Thyroid gland (tissue), 4 donors: ENCODE data around the gene BICDL2. TPM values are rescaled to one million over a fixed set of nuclear protein-coding genes. Genes with fewer than 3 reads are reported as not detected.
"Not testable (repeated sequence)": the region's sequence is repeated elsewhere in the genome, so short reads cannot be mapped to it uniquely, and the experiment has no call there.

Experiments
- DNase-seq, 2 donors: peaks; one replicate each; pipeline ENCODE4 v3.0.0-alpha.2; 2019
- H3K27ac ChIP-seq, 3 donors: fragments of 200-600 bp; sonication (generic); 1 replicate in 2 of 3; 2 replicates in 1 of 3; pipeline ENCODE4 v1.5.1; 2016 to 2019; ENCODE audit warnings: mild to moderate bottlenecking in 1 of 3, moderate library complexity in 1 of 3
- H3K27me3 ChIP-seq: fragments of 200-600 bp; sonication (generic); one replicate; pipeline ENCODE4 v1.5.1; 2019
- H3K36me3 ChIP-seq, 2 donors: fragments of 200-600 bp; sonication (generic); one replicate each; pipeline ENCODE4 v1.5.1; 2016 to 2019
- H3K4me1 ChIP-seq, 2 donors: fragments of 200-600 bp; sonication (generic); one replicate each; pipeline ENCODE4 v1.5.1; 2017 to 2019
- H3K4me3 ChIP-seq, 3 donors: fragments of 200-600 bp; sonication (generic); replicated peaks in 1 of 3; 1 replicate in 2 of 3; 2 replicates in 1 of 3; pipeline ENCODE4 v1.5.1; 2016; ENCODE audit warnings: mild to moderate bottlenecking in 1 of 3
- H3K9me3 ChIP-seq: fragments of 200-600 bp; sonication (generic); one replicate; pipeline ENCODE4 v1.5.1; 2017
- POLR2A ChIP-seq, 2 donors: fragments of 450-650 bp; IDR thresholded peaks; one replicate each; pipeline ENCODE4 v1.6.1; 2017; ENCODE audit warnings: antibody characterized with exemption in 2 of 2, mild to moderate bottlenecking in 2 of 2, moderate library complexity in 1 of 2
- WGBS, 2 donors: methylation state at CpG; one replicate each; pipeline ENCODE4 v1.1.5; 2017; 5-methylcytosine and 5-hydroxymethylcytosine counted together
- intact Hi-C: fragments of 100-400 bp; cut with DNase I; formaldehyde crosslinking; loops from one replicate; pipeline ENCODE4 v1.15.1; 2023
- total RNA-seq, 4 donors: library from RNA; depleted of rRNA; stranded (reverse); fragments of >200 nt; gene quantifications; one replicate each; pipeline ENCODE4 v1.2.3, GENCODE V29; 2016
- TF ChIP-seq, protein P1 (sequence below), 6 experiments: fragments of 200-600 bp in 3 of 6; fragments of 450-650 bp in 3 of 6; sonication (generic) in 3 of 6; IDR thresholded peaks; one replicate each; pipeline ENCODE4 v1.5.1; 2016 to 2019; ENCODE audit warnings: antibody characterized with exemption in 6 of 6, mild to moderate bottlenecking in 2 of 6, inconsistent platforms in 1 of 6, moderate library complexity in 1 of 6

Gene BICDL2
- total RNA-seq, 4 donors from 2014 or later, result 7.3 to 17.8 (median 14.6) TPM

DNA sequence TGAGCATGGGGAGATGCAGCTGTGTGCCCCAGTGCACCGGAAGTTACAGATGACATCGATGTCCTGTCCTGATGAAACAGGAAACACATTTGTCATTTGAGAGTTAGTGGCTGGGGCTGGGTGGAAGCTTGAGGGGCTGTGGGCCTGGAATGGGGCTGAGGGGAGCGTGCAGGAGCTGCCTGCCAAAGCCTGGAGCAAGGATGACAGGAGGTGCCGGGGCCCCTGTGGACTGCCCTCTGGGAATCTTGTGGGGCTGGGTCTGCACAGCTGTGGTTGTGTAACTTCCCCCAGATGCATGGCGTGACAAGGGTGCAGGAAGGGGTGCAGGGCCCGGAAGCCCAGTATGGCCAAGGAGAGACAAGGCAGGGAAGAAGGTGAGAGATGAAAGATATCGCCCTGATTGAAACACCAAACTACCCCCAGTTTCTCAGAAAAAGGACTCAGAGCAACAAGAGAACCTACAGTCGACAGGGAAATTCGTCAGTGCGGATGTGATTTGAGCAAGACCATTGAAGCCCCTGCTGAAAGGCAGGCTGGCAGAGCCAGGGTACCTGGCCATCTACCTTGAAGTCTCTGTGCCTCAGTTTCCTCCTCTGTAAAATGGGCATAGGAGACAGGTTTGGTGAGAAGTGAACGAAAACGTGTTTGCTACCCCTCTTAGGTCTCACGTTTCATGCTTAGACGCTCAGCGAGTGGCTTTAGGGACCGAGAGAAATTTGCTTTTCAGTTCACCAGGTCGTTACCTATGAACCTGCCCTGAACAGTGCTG is 18.4 kb upstream of the BICDL2 start:
- intact Hi-C loops, result no loop called here
- Histone ChIP-seq H3K27ac (no peak overlapping the region), H3K4me3 (no peak overlapping the region), H3K9me3 (no peaks in the 10 kb centered on the region), H3K36me3 (no peaks in the 10 kb centered on the region), H3K4me1 (peaks cover 14 to 17% of the 10 kb centered on the region in 2 donors), H3K27me3 (no peaks in the 10 kb centered on the region)
- 74 to 78% methylated on average over 17 of the region's 17 CpGs for WGBS, 2 donors
- DNase-seq, result no peak
- TF ChIP-seq, protein P1, sequence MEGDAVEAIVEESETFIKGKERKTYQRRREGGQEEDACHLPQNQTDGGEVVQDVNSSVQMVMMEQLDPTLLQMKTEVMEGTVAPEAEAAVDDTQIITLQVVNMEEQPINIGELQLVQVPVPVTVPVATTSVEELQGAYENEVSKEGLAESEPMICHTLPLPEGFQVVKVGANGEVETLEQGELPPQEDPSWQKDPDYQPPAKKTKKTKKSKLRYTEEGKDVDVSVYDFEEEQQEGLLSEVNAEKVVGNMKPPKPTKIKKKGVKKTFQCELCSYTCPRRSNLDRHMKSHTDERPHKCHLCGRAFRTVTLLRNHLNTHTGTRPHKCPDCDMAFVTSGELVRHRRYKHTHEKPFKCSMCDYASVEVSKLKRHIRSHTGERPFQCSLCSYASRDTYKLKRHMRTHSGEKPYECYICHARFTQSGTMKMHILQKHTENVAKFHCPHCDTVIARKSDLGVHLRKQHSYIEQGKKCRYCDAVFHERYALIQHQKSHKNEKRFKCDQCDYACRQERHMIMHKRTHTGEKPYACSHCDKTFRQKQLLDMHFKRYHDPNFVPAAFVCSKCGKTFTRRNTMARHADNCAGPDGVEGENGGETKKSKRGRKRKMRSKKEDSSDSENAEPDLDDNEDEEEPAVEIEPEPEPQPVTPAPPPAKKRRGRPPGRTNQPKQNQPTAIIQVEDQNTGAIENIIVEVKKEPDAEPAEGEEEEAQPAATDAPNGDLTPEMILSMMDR (IDR thresholded peaks at IDR 0.05), result no peak
- TF ChIP-seq POLR2A (IDR thresholded peaks at IDR 0.05), result no peak

DNA sequence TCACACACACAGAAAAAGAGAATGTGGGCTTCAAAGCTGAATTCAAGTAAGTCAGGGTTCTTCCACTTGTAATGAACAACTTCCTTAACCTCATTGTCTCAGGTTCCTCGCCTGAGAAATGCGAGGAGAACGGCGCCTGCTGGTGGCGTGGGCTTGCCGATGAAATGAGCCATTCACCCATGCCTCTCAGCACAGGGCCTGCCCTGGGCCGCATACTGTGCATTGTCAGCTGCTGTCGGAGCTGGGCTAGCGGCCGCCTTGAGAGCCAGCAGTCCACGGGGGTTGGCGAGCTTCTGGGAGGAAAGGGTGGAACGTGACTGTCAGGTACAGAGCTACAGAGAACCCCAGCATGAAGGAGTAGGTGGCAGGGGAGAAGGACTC is 16.6 kb upstream of the BICDL2 start:
- H3K27me3 ChIP-seq, H3K9me3 ChIP-seq, H3K4me1 ChIP-seq, H3K4me3 ChIP-seq, H3K36me3 ChIP-seq, H3K27ac ChIP-seq, intact Hi-C loops, DNase-seq: not testable (repeated sequence)
- 89 to 97% methylated on average over 5 to 6 of the region's 13 CpGs for WGBS, 2 donors

DNA sequence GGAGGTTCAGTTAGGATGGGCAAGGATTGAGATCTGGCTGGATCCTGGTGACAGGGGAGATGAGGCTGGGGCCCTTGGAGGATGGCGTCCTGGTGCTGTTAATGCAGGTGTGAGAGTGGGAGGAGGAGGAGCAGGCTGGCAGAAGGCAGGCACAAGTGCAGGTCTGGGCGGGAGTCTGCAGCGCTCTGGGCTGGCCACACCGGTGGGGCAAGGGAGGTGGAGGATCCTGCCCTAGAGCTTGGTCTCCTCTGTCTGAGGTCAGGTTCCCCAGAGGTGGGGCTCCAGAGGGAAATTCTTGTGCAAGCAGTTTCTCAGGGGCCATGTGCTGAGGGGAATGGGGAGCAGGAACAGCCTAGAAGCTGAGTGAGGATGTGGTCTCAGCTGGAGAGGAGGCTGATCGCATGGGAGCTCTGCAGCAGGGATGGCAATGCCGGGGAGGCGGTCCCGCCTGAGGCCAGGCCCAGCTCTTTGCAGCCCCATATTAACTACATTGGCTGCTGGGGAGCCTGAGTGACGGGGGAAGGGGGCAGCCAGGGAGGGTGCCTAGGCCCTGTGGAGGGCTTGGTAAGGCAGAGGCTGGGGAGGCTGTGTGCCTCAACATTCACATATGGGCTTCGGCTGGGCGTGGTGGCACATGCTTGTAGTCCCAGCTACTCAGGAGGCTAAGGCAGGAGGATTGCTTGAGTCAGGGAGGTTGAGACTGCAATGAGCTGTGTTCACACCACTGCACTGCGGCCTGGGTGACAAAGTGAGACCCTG is 16.0 kb upstream of the BICDL2 start:
- H3K4me3 ChIP-seq, H3K27ac ChIP-seq, intact Hi-C loops, H3K36me3 ChIP-seq, H3K27me3 ChIP-seq, H3K4me1 ChIP-seq, DNase-seq, H3K9me3 ChIP-seq: not testable (repeated sequence)
- WGBS, 2 donors, result 88% methylated on average over 5 to 11 of the region's 12 CpGs

DNA sequence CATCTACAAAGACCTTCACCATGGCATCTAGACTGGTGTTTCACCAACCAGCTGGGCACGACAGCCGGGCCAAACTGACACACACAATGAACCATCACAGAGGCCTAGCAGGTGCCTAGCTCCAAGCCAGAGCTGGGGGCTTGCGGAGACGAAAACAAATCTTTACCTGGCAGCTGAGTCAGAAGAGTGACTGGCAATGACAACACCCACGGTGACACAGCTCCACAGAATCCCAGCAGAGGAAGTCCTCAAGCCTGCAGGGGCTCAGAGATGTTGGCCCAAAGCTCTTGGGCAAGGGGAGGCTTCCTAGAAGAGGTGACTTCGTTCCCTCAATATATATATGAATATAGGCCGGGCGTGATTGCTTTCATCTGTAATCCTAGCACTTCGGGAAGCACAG is 14.8 kb upstream of the BICDL2 start:
- Histone ChIP-seq H3K36me3 (no peaks in the 10 kb centered on the region), H3K4me3 (no peak overlapping the region), H3K4me1 (peaks cover 4 to 6% of the 10 kb centered on the region in 2 donors), H3K27me3 (peaks cover 6% of the 10 kb centered on the region), H3K27ac (no peak overlapping the region), H3K9me3 (no peaks in the 10 kb centered on the region)
- 90 to 95% methylated on average over 9 of the region's 9 CpGs for WGBS, 2 donors
- TF ChIP-seq, protein P1 (IDR thresholded peaks at IDR 0.05), result no peak
- no peak for TF ChIP-seq POLR2A (IDR thresholded peaks at IDR 0.05)
- intact Hi-C loops, result no loop called here
- DNase-seq, result no peak

DNA sequence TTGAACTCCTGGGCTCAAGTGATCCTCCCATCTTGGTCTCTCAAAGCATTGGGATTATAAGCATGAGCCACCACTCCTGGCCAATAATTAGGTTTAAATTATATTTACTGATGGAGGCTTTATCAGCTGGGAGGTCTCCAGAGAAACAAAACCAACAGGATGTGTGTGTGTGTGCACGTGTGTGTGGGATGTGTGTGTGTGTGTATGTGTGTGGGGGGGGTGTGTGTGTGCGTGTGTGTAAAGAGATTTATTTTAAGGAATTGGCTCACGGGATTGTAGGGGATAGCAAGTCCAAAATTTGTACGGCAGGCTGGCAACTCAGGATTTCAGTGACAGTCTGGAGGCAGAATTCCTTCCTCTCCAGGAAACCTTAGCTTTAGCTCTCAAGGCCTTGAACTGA is 14.3 kb upstream of the BICDL2 start:
- Histone ChIP-seq H3K27ac (no peak overlapping the region), H3K27me3 (peaks cover 11% of the 10 kb centered on the region), H3K4me1 (peaks cover 6 to 11% of the 10 kb centered on the region in 2 donors), H3K36me3 (no peaks in the 10 kb centered on the region), H3K4me3 (no peak overlapping the region), H3K9me3 (no peaks in the 10 kb centered on the region)
- TF ChIP-seq, protein P1 (IDR thresholded peaks at IDR 0.05), result no peak
- TF ChIP-seq POLR2A (IDR thresholded peaks at IDR 0.05), result no peak
- intact Hi-C loops, result no loop called here
- DNase-seq, result no peak
- 46 to 61% methylated on average over 4 of the region's 4 CpGs for WGBS, 2 donors

DNA sequence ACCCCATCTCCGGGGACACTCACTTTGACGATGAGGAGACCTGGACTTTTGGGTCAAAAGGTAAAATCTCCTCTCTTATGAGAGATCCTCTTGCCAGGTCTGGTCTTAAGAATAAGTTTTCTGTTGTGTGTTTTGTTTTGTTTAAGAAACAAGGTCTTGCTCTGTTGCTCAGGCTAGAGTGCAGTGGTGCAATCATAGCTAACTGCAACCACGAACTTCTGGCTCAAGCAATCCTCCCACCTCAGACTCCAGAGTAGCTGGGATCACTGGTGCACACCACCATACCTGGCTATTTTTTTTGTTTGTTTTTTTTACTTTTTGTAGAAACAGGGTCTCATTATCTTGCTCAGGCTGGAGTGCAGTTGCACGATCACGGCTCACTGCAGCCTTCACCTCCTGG is 13.7 kb upstream of the BICDL2 start:
- Histone ChIP-seq H3K4me3 (no peak overlapping the region), H3K9me3 (no peaks in the 10 kb centered on the region), H3K4me1 (peaks cover 10 to 16% of the 10 kb centered on the region in 2 donors), H3K27ac (no peak overlapping the region), H3K27me3 (peaks cover 16% of the 10 kb centered on the region), H3K36me3 (no peaks in the 10 kb centered on the region)
- no peak for DNase-seq
- TF ChIP-seq POLR2A (IDR thresholded peaks at IDR 0.05), result no peak
- TF ChIP-seq, protein P1 (IDR thresholded peaks at IDR 0.05), result no peak
- WGBS, 2 donors, result 51 to 54% methylated on average over 5 of the region's 5 CpGs
- intact Hi-C loops, result no loop called here
